ENCODE measurements around the gene ASPHD1. TPM values are rescaled to one million over a fixed set of nuclear protein-coding genes. Genes with fewer than 3 reads are reported as not detected.
"Not testable (repeated sequence)": the region's sequence is repeated elsewhere in the genome, so short reads cannot be mapped to it uniquely, and the experiment has no call there.

Gene ASPHD1
- total and polyA plus RNA-seq, 2 experiments from 2014 or later = 18.6 to 35.5 TPM

DNA sequence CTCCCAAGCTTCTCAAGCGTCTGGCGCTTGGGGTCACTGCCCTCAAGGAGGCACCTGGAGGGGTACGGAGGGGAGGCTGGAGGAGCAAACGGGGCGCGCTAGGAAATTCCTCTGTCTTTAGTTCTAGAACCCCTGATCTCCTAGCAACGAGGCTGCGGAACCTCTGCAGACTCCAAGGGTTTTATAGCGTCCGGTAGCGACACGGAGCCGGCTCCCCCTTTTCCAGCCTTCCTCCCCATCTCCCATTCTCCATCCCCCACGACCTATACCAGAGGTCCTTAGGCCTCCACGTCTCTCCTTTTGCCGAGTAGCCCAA lies 36.7 kb upstream of the ASPHD1 start:
- H3K36me3 ChIP-seq (replicated peaks; ENCODE audit: insufficient read depth, low read depth) = no peaks in the 10 kb centered on the region
- H3K27ac ChIP-seq = no peak overlapping the region
- peaks cover 21% of the 10 kb centered on the region for H3K79me2 ChIP-seq
- H3K27me3 ChIP-seq = no peaks in the 10 kb centered on the region
- peak overlapping the region; percentile 63 for H3K4me2 ChIP-seq
- 39% methylated on average over 16 of the region's 16 CpGs for WGBS (ENCODE audit: low lambda C conversion rate, missing lambda C conversion rate)
- no peak overlapping the region for H2AFZ ChIP-seq
- no peak for DNase-seq (ENCODE audit: low spot score)
- TF ChIP-seq, protein P1, sequence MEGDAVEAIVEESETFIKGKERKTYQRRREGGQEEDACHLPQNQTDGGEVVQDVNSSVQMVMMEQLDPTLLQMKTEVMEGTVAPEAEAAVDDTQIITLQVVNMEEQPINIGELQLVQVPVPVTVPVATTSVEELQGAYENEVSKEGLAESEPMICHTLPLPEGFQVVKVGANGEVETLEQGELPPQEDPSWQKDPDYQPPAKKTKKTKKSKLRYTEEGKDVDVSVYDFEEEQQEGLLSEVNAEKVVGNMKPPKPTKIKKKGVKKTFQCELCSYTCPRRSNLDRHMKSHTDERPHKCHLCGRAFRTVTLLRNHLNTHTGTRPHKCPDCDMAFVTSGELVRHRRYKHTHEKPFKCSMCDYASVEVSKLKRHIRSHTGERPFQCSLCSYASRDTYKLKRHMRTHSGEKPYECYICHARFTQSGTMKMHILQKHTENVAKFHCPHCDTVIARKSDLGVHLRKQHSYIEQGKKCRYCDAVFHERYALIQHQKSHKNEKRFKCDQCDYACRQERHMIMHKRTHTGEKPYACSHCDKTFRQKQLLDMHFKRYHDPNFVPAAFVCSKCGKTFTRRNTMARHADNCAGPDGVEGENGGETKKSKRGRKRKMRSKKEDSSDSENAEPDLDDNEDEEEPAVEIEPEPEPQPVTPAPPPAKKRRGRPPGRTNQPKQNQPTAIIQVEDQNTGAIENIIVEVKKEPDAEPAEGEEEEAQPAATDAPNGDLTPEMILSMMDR (IDR thresholded peaks at IDR 0.05; ENCODE audit: poor library complexity) = no peak
- TF ChIP-seq EZH2 (IDR thresholded peaks at IDR 0.05; ENCODE audit: borderline replicate concordance) (no peak), EZH2phosphoT487 (IDR thresholded peaks at IDR 0.05; ENCODE audit: low read depth, severe bottlenecking, unreplicated experiment) (no peak)
- H3K9me3 ChIP-seq (ENCODE audit: low read depth) = no peaks in the 10 kb centered on the region
- peaks cover 15% of the 10 kb centered on the region for H3K4me1 ChIP-seq (ENCODE audit: insufficient read depth)
- no peaks in the 10 kb centered on the region for H3K9me2 ChIP-seq (replicated peaks; ENCODE audit: insufficient read depth)
- no peaks in the 10 kb centered on the region for H4K20me1 ChIP-seq (ENCODE audit: insufficient read depth, poor library complexity, severe bottlenecking)
- no peak overlapping the region for H3K4me3 ChIP-seq

DNA sequence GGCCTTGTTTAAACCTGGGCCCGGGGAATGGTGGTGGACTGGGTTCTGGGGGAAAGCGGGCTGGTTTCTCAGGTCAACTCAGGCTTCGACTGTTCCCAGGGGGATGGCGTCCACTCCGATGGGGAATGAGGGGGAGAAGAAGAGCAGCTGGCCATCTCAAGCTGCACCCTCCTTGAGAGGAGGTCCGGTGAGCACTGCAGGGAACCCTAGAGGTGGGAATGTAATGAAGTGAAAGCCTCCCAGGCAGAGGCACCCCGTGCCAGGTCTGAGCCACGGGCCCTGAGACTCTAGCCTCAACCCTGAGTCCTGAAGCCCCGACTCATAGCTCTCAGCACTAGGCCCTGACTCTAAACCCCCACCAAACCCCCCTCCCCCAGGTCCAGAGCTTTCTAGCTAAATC lies 36.1 kb upstream of the ASPHD1 start:
- Histone ChIP-seq H3K27me3 (no peaks in the 10 kb centered on the region), H4K20me1 (ENCODE audit: insufficient read depth, poor library complexity, severe bottlenecking) (no peaks in the 10 kb centered on the region), H3K9me2 (replicated peaks; ENCODE audit: insufficient read depth) (no peaks in the 10 kb centered on the region), H3K36me3 (replicated peaks; ENCODE audit: insufficient read depth, low read depth) (no peaks in the 10 kb centered on the region), H2AFZ (no peak overlapping the region), H3K4me2 (no peak overlapping the region), H3K9me3 (ENCODE audit: low read depth) (no peaks in the 10 kb centered on the region), H3K27ac (no peak overlapping the region), H3K4me3 (no peak overlapping the region), H3K79me2 (peaks cover 21% of the 10 kb centered on the region), H3K4me1 (ENCODE audit: insufficient read depth) (peaks cover 15% of the 10 kb centered on the region)
- WGBS (ENCODE audit: low lambda C conversion rate, missing lambda C conversion rate) = 84% methylated on average over 9 of the region's 9 CpGs
- no peak for DNase-seq (ENCODE audit: low spot score)
- no peak for TF ChIP-seq EZH2phosphoT487 (IDR thresholded peaks at IDR 0.05; ENCODE audit: low read depth, severe bottlenecking, unreplicated experiment)
- no peak for TF ChIP-seq EZH2 (IDR thresholded peaks at IDR 0.05; ENCODE audit: borderline replicate concordance)
- TF ChIP-seq, protein P1 (IDR thresholded peaks at IDR 0.05; ENCODE audit: poor library complexity) = no peak

DNA sequence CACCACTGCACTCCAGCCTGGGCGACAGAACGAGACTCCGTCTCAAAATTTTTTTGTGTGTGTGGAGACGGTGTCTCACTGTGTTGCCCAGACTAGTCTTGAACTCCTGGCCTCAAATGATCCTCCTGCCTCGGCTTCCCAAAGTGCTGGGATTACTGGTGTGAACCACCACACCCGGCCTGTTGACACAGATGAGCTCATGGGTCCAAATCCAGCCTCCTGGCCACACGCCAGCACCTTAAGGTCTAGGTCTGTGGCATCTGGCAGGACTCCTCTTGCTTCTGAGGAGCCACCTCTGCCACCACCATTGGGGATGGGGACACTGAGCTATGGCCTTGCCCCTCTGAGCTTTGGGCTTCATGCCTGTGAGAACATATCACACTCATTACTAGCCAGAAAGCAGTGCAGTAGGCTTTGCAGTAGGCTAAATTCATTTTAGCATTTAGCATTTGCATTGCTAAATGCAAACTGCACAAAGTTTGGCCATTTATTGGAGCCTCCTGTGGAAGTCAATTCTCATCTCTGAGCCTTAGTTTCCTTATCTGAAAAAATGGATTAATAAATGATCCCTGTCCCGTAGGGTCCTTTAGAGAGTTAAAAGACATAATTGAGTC lies 31.8 kb upstream of the ASPHD1 start:
- no peak for DNase-seq (ENCODE audit: low spot score)
- H3K27ac ChIP-seq = no peak overlapping the region
- H3K9me3 ChIP-seq (ENCODE audit: low read depth) = no peaks in the 10 kb centered on the region
- no peak overlapping the region for H2AFZ ChIP-seq
- H3K79me2 ChIP-seq = no peaks in the 10 kb centered on the region
- TF ChIP-seq, protein P1 (IDR thresholded peaks at IDR 0.05; ENCODE audit: poor library complexity) = no peak
- H4K20me1 ChIP-seq (ENCODE audit: insufficient read depth, poor library complexity, severe bottlenecking) = no peaks in the 10 kb centered on the region
- H3K4me1 ChIP-seq (ENCODE audit: insufficient read depth) = no peaks in the 10 kb centered on the region
- H3K4me3 ChIP-seq = no peak overlapping the region
- H3K4me2 ChIP-seq = no peak overlapping the region
- no peaks in the 10 kb centered on the region for H3K27me3 ChIP-seq
- H3K36me3 ChIP-seq (replicated peaks; ENCODE audit: insufficient read depth, low read depth) = no peaks in the 10 kb centered on the region
- H3K9me2 ChIP-seq (replicated peaks; ENCODE audit: insufficient read depth) = no peaks in the 10 kb centered on the region
- WGBS (ENCODE audit: low lambda C conversion rate, missing lambda C conversion rate) = 79% methylated on average over 8 of the region's 8 CpGs

DNA sequence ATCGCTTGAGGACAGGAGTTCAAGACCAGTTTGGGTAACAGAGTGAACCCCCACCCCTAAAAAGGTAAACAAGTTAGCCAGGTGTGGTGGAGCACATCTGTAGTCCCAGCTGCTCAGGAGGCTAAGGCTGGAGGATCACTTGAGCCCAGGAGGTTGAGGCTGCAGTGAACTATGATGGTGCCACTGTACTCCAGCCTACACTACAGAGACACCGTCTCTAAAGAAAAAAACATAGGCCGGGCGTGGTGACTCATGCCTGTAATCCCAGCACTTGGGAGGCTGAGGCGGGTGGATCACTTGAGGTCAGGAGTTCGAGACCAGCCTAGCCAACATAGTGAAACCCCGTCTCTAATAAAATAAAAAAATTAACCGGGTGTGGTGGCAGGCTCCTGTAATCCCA lies 31.2 kb upstream of the ASPHD1 start:
- not testable (repeated sequence) for H3K4me2 ChIP-seq; H3K4me1 ChIP-seq (ENCODE audit: insufficient read depth); H3K36me3 ChIP-seq (replicated peaks; ENCODE audit: insufficient read depth, low read depth); DNase-seq (ENCODE audit: low spot score); H3K9me2 ChIP-seq (replicated peaks; ENCODE audit: insufficient read depth); H3K4me3 ChIP-seq; H3K79me2 ChIP-seq; H3K27ac ChIP-seq; H3K27me3 ChIP-seq; H4K20me1 ChIP-seq (ENCODE audit: insufficient read depth, poor library complexity, severe bottlenecking); H2AFZ ChIP-seq; H3K9me3 ChIP-seq (ENCODE audit: low read depth)
- WGBS (ENCODE audit: low lambda C conversion rate, missing lambda C conversion rate) = 91% methylated on average over 8 of the region's 8 CpGs

All from hepatocyte (in vitro differentiated cells).